ENCODE measurements around the gene RORB.
"Not testable (repeated sequence)": the region's sequence is repeated elsewhere in the genome, so short reads cannot be mapped to it uniquely, and the experiment has no call there.

Gene RORB

DNA sequence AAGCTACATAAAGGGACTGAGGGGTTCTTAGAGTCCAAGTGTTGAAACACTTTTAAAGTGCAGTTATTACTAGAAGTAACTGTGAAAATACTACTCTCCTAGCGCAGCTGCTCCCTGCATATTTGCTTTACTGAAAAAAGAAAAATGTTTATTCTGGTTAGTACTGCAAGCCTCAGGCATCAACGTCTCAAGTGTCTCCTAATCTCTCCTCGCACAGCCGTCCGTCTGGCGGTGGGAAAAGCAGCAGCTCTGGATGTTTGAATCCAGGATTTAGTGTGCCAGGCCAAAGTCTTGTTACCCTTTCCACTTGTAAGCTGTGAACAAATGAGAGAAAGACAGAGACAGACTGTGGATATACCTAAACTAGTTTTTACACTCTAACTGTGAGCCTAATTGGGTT lies 31.1 kb downstream of the RORB start:
- DNase-seq (ENCODE audit: low spot score) = no peak
- TF ChIP-seq CTCF (IDR thresholded peaks at IDR 0.05; ENCODE audit: extremely low read depth, missing control alignments) = no peak

GRCh38 chr9:74530458-74530857 lies 33.3 kb downstream of the RORB start:
- DNase-seq (ENCODE audit: low spot score) = not testable (repeated sequence)

GRCh38 chr9:74533253-74533652 lies 36.1 kb downstream of the RORB start:
- no peak for TF ChIP-seq CTCF (IDR thresholded peaks at IDR 0.05; ENCODE audit: extremely low read depth, missing control alignments)
- DNase-seq (ENCODE audit: low spot score) = no peak

DNA sequence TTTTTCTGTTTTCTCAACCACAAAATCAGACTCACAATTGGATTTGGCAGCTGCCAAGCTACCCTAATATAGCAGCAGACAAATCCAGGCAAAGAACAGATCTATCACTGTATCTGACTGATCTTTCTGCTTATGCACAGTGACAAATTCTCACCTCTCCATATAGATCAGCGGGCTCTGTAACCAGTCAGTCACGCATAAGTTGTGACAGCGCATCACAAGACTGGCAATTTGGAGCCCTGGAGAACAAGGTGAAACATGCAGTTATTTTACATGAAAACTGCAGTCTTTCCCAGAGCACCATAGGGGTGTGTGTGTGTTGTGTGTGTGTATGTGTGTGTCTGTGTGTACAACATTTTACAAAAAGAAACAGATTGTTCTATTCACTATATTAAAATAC lies 37.7 kb downstream of the RORB start:
- no peak for DNase-seq (ENCODE audit: low spot score)
- TF ChIP-seq CTCF (IDR thresholded peaks at IDR 0.05; ENCODE audit: extremely low read depth, missing control alignments) = no peak

- no peak for DNase-seq (ENCODE audit: low spot score)
- TF ChIP-seq CTCF (IDR thresholded peaks at IDR 0.05; ENCODE audit: extremely low read depth, missing control alignments) = no peak
Measured at GRCh38 chr9:74543145-74543544, 46.0 kb downstream of the RORB start.

GRCh38 chr9:74551266-74551665 lies 54.1 kb downstream of the RORB start:
- TF ChIP-seq CTCF (IDR thresholded peaks at IDR 0.05; ENCODE audit: extremely low read depth, missing control alignments) = no peak
- no peak for DNase-seq (ENCODE audit: low spot score)

GRCh38 chr9:74554751-74555419 lies 57.8 kb downstream of the RORB start:
- TF ChIP-seq CTCF (IDR thresholded peaks at IDR 0.05; ENCODE audit: extremely low read depth, missing control alignments) = no peak
- no peak for DNase-seq (ENCODE audit: low spot score)

GRCh38 chr9:74555565-74555964 lies 58.4 kb downstream of the RORB start:
- no peak for TF ChIP-seq CTCF (IDR thresholded peaks at IDR 0.05; ENCODE audit: extremely low read depth, missing control alignments)
- DNase-seq (ENCODE audit: low spot score) = no peak

Data from GM20000 (cell line).